Karpas-422 (cell line): ENCODE data around the gene COL4A2. TPM values are rescaled to one million over a fixed set of nuclear protein-coding genes. Genes with fewer than 3 reads are reported as not detected.
A peak's percentile ranks its signal among the peaks of the same experiment; 100 is the strongest.

Experiments
- DNase-seq: peaks from one replicate; pipeline ENCODE4 v3.0.0-alpha.2; 2015
- H2AFZ ChIP-seq: fragments of 200-600 bp; sonication (generic); 2 replicates; pipeline ENCODE4 v1.6.1; 2014; ENCODE audit warnings: antibody characterized with exemption, low read length, mixed read lengths
- H3K27ac ChIP-seq: fragments of 200-600 bp; sonication (generic); 2 replicates; pipeline ENCODE4 v1.5.1; 2014; ENCODE audit warnings: mild to moderate bottlenecking, low read length, moderate library complexity
- H3K27me3 ChIP-seq: fragments of 200-600 bp; sonication (generic); 2 replicates; pipeline ENCODE4 v1.6.1; 2014; ENCODE audit warnings: low read length, mixed read lengths
- H3K36me3 ChIP-seq: fragments of 200-600 bp; sonication (generic); 2 replicates; pipeline ENCODE4 v1.6.1; 2014; ENCODE audit warnings: low read length, mixed read lengths; ENCODE audit not compliant: insufficient read depth
- H3K4me1 ChIP-seq: fragments of 200-600 bp; sonication (generic); 2 replicates; pipeline ENCODE4 v1.6.1; 2014; ENCODE audit warnings: mild to moderate bottlenecking, low read length, mixed read lengths
- H3K4me2 ChIP-seq: fragments of 200-600 bp; sonication (generic); 2 replicates; pipeline ENCODE4 v1.6.1; 2014; ENCODE audit warnings: low read length, low read depth, mild to moderate bottlenecking; ENCODE audit not compliant: poor library complexity, severe bottlenecking
- H3K4me3 ChIP-seq: fragments of 200-600 bp; sonication (generic); 2 replicates; pipeline ENCODE4 v1.5.1; 2014; ENCODE audit warnings: mild to moderate bottlenecking, antibody characterized with exemption, low read length, mixed read lengths
- H3K79me2 ChIP-seq: fragments of 200-600 bp; sonication (generic); 2 replicates; pipeline ENCODE4 v1.6.1; 2014; ENCODE audit warnings: mild to moderate bottlenecking, low read length, mixed read lengths
- H3K9ac ChIP-seq: fragments of 200-600 bp; sonication (generic); 2 replicates; pipeline ENCODE4 v1.6.0; 2014; ENCODE audit warnings: low read length
- H3K9me2 ChIP-seq: fragments of 200-600 bp; sonication (generic), shearing (Covaris generic); replicated peaks from 2 replicates; pipeline ENCODE4 v1.6.0; 2014; ENCODE audit warnings: mild to moderate bottlenecking, low read length, moderate library complexity; ENCODE audit not compliant: insufficient read depth
- H3K9me3 ChIP-seq: fragments of 300-700, 200-600 bp; sonication (generic); 2 replicates; pipeline ENCODE4 v1.6.1; 2014; ENCODE audit warnings: low read length, mixed read lengths
- H4K20me1 ChIP-seq: fragments of 200-600 bp; sonication (generic); 2 replicates; pipeline ENCODE4 v1.6.1; 2014; ENCODE audit warnings: mild to moderate bottlenecking, antibody characterized with exemption, low read length, low read depth; ENCODE audit not compliant: insufficient read depth
- total RNA-seq: library from RNA; depleted of rRNA; stranded (reverse); fragments of >200 nt; shearing (Covaris generic); gene quantifications from 2 replicates; pipeline ENCODE4 v1.2.3, GENCODE V29; 2014; ENCODE audit warnings: low replicate concordance

The COL4A2 gene
- total RNA-seq, 1 experiment from 2014 or later, result not detected

DNA sequence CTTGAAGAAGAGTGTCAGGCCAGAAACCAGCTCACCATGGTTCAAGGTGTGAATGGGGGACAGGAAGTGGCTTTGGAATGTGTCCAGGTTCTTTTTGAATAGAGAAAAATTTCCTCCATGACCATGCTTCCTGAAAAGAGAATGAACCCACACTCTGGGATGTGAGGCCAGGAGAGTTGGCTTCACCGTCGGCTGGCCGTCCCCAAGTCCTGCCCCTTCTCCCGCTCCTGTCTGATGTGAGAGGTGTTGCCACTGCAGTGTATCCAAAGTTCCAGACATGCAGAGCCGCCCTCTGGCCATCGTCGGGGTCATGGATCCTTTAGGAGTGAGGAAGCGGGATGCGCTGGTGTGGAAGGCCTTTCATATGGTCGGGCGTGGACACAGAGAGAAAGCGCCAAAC, 101.2 kb downstream of the COL4A2 start:
- Histone ChIP-seq H3K9ac (no peak overlapping the region), H3K9me2 (no peaks in the 10 kb centered on the region), H4K20me1 (no peaks in the 10 kb centered on the region)

DNA sequence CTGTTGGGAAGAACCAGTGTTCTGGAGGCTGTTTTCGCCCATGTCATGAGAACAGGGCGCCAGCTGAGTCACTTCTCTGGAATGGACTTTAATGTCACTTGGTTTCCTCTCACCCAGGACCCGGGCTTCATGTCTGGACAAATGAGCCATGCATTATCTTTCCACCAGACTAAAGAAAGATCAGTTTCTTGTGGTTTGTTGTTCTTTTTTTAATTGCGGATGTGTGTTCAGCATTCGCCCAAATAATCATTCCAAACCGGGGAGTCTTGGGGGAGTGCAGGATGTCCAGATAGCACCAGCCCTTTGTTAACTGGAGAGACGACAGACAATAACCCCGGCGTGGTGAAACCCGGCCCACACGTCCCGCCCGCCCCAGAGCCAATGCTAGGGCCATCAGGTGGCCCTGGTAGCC, 102.5 kb downstream of the COL4A2 start:
- Histone ChIP-seq H4K20me1 (no peaks in the 10 kb centered on the region), H3K9me2 (no peaks in the 10 kb centered on the region), H3K4me1 (no peaks in the 10 kb centered on the region), H3K27me3 (no peaks in the 10 kb centered on the region), H2AFZ (no peak overlapping the region), H3K4me2 (no peak overlapping the region), H3K27ac (no peak overlapping the region), H3K9me3 (no peaks in the 10 kb centered on the region), H3K4me3 (no peak overlapping the region), H3K36me3 (no peaks in the 10 kb centered on the region), H3K9ac (no peak overlapping the region), H3K79me2 (no peaks in the 10 kb centered on the region)
- DNase-seq, result no peak

More for the DNA sequence above, 101.2 kb downstream of the COL4A2 start:
- no peaks in the 10 kb centered on the region for H3K79me2 ChIP-seq
- H3K4me3 ChIP-seq, result no peak overlapping the region
- H3K27ac ChIP-seq, result no peak overlapping the region
- no peaks in the 10 kb centered on the region for H3K9me3 ChIP-seq
- no peak for DNase-seq
- H3K4me2 ChIP-seq, result no peak overlapping the region
- no peaks in the 10 kb centered on the region for H3K36me3 ChIP-seq
- no peaks in the 10 kb centered on the region for H3K4me1 ChIP-seq
- H3K27me3 ChIP-seq, result no peaks in the 10 kb centered on the region
- no peak overlapping the region for H2AFZ ChIP-seq

DNA sequence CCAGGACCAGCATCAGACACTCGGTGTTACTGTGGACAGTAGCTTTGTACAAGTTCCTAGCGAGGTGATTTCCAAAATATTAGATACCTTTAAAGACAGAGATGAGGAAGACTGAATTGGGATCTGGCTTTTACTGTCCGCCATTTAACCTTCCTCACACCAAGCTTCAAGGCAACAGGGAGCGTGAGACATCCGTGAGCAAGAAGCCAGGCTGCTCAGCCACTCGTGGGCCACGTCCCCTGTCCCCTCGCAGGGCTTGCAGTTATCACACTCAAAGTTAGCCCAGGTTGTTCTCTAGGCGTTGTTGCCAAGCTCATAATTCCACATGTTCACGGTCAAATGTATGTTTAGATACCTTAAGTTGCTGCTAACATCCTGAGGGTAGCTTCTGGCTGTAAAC, 102.9 kb downstream of the COL4A2 start:
- DNase-seq, result no peak
- H2AFZ ChIP-seq, result no peak overlapping the region
- H4K20me1 ChIP-seq, result no peaks in the 10 kb centered on the region
- H3K4me1 ChIP-seq, result no peaks in the 10 kb centered on the region
- no peaks in the 10 kb centered on the region for H3K36me3 ChIP-seq
- no peak overlapping the region for H3K27ac ChIP-seq
- H3K9me2 ChIP-seq, result no peaks in the 10 kb centered on the region
- H3K4me3 ChIP-seq, result no peak overlapping the region
- no peaks in the 10 kb centered on the region for H3K27me3 ChIP-seq
- no peak overlapping the region for H3K4me2 ChIP-seq
- no peaks in the 10 kb centered on the region for H3K79me2 ChIP-seq
- H3K9me3 ChIP-seq, result no peaks in the 10 kb centered on the region
- H3K9ac ChIP-seq, result no peak overlapping the region

DNA sequence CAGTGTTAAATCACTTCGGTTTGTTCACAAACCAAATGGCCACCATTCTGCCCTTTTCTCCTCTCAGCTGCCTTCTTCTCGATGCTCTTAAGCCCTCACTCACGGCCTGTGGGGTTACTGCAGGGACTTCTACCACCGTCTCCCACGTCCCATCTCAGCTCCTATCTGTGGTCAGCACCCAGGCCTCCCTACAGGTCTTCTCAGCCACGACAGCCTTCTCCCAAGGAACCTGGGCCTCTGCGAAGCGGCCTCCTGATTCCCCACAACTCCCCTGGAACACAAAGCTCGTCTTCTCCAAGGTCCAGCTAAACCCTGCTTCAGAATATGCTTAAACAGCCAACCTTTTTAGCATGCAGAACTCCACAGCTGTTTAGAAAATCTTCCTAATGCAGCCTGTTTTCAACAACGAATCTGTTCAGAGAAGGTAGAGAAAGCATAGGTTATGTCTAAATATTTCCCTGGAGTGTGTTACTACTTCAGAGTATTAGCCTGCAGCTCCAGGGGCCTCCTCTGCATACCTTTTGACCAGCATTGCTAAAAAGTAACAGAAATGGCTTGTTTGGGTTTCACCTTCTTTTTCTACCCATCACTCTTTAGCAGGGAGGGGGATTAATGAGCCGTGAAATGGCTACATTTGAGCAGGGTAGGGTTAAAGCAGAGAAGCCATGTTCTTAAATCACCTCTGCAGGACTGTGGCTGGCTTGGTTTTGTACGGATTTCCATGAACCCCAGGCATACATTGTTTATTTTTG, 104.0 kb downstream of the COL4A2 start:
- Histone ChIP-seq H3K4me2 (no peak overlapping the region), H3K79me2 (no peaks in the 10 kb centered on the region), H3K9ac (no peak overlapping the region), H2AFZ (no peak overlapping the region; the same call in 1 of the 2 replicates), H3K27me3 (no peaks in the 10 kb centered on the region), H3K36me3 (no peaks in the 10 kb centered on the region), H3K4me3 (no peak overlapping the region), H3K9me2 (no peaks in the 10 kb centered on the region), H3K9me3 (no peaks in the 10 kb centered on the region), H3K4me1 (no peaks in the 10 kb centered on the region), H3K27ac (no peak overlapping the region), H4K20me1 (no peaks in the 10 kb centered on the region)
- no peak for DNase-seq

DNA sequence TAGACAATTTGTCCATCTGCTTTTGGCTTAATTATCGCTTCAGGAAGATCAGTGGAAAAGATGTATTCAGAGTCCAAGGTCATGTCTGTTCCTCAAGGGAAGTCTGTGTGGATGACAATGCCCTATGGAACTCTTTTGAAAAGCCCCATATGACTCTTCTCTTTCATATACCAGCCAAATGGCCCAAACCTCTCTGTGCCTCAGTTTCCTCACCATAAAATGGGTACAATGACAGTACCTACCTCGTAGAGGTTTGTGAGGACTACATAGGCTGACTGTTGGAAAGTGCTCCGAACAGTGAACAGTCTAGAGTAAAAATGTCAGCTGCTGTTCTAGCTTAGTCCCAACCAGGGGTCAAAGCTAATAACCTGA, 104.6 kb downstream of the COL4A2 start:
- H2AFZ ChIP-seq, result no peak overlapping the region
- no peak overlapping the region for H3K4me3 ChIP-seq
- no peaks in the 10 kb centered on the region for H3K4me1 ChIP-seq
- H3K9ac ChIP-seq, result no peak overlapping the region
- H3K4me2 ChIP-seq, result no peak overlapping the region
- no peaks in the 10 kb centered on the region for H3K9me3 ChIP-seq
- no peaks in the 10 kb centered on the region for H3K79me2 ChIP-seq
- DNase-seq, result no peak
- H3K36me3 ChIP-seq, result no peaks in the 10 kb centered on the region
- no peak overlapping the region for H3K27ac ChIP-seq
- no peaks in the 10 kb centered on the region for H4K20me1 ChIP-seq
- no peaks in the 10 kb centered on the region for H3K27me3 ChIP-seq
- H3K9me2 ChIP-seq, result no peaks in the 10 kb centered on the region

DNA sequence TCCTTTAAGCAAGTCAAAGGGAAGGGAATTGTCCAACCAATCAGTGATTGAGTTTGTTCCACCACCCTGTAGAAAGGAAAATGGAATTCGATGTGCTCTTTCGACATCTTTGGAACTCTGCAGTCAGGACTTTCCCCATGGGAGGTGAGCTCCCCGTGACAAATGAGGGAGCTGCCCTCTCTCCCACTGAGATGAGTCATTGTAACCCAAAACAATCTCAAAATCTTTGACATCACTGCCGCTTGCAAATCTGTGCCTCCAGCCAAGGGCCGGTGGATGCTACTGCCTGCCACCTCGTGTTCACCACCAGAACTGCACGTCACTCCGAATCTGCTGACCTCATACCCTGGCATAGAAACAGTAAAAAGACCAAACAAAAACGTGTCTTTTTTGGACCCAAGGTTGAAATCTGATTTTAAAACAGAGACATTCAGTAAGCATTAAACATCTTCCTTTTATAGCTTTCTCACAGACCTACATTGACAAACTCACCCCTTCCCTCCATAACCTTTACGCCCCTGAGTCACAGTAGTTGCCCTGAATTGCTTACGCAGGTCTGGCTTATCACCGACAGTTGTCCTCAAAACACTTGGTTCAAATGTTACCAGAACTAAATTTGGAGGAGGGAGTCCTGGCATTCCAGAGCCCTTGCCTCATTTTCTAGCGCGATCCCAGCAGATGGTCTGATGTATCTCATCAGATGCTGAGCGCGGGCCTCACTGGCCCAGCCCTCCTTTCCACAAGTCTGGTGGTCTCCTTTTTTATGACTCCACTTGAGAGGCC, 105.2 kb downstream of the COL4A2 start:
- H3K9me3 ChIP-seq, result no peaks in the 10 kb centered on the region
- H4K20me1 ChIP-seq, result no peaks in the 10 kb centered on the region
- no peak overlapping the region for H3K4me3 ChIP-seq
- H3K27ac ChIP-seq, result no peak overlapping the region
- H3K36me3 ChIP-seq, result no peaks in the 10 kb centered on the region
- DNase-seq, result peak; percentile 82
- H3K4me1 ChIP-seq, result no peaks in the 10 kb centered on the region
- H3K27me3 ChIP-seq, result no peaks in the 10 kb centered on the region
- H2AFZ ChIP-seq, result no peak overlapping the region
- no peak overlapping the region for H3K9ac ChIP-seq
- no peak overlapping the region for H3K4me2 ChIP-seq
- no peaks in the 10 kb centered on the region for H3K79me2 ChIP-seq
- no peaks in the 10 kb centered on the region for H3K9me2 ChIP-seq

DNA sequence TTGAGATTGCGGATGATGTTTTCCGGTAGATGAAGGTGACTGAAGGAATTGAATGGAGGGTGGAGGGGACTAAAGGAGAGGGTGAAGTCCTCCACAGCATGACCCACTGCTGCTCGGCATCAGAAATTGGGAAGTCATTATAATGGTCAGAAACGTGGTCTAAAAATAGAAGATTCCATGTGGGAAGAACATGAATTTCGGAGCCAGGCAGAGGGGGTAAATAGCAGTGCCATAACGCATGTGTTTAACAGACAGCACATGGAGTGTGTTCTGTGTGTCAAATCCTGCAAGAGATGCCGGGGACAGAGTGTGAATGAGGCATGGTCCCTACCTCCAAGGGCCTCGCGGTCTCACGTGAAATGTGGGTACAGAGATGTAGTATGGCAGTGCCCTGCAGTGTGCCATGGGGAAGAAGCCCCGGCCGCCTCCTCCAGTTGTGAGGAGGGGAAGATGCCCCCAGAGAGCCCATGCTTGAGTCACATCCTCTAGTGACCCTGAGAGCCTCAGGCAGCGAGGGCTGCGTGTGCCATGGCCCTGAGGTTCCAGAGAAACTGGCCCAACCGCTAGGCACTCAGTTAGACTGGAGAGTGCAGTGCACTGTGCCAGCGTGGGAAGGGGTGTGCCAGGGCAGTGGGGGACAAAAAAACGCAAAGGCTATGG, 106.1 kb downstream of the COL4A2 start:
- Histone ChIP-seq H3K79me2 (no peaks in the 10 kb centered on the region), H3K27me3 (no peaks in the 10 kb centered on the region), H3K4me1 (no peaks in the 10 kb centered on the region), H3K4me2 (no peak overlapping the region), H3K27ac (no peak overlapping the region), H3K36me3 (no peaks in the 10 kb centered on the region), H2AFZ (no peak overlapping the region), H4K20me1 (no peaks in the 10 kb centered on the region), H3K9me2 (no peaks in the 10 kb centered on the region), H3K4me3 (no peak overlapping the region), H3K9me3 (no peaks in the 10 kb centered on the region), H3K9ac (no peak overlapping the region)
- DNase-seq, result no peak

DNA sequence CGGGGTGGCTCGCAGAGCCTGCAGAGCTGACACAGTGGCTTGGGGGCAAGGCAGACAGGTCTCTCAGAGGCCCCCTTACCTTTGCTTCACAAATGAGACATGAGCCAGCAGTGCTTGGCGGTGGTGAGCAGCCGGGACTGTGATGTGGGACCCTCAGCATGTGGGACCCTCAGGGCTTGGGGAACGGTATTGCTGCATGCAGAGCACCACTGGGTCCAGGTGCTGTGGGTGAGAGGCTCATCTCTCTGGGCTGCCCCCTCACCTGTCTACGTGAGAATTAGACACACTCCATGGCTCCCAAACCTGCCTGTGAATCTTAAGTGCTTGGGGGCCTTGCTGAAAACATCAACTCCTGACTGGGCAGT, 106.6 kb downstream of the COL4A2 start:
- Histone ChIP-seq H3K27ac (no peak overlapping the region), H4K20me1 (no peaks in the 10 kb centered on the region), H3K4me3 (no peak overlapping the region), H3K4me2 (no peak overlapping the region), H3K9me3 (no peaks in the 10 kb centered on the region), H3K9me2 (no peaks in the 10 kb centered on the region), H3K36me3 (no peaks in the 10 kb centered on the region), H3K27me3 (no peaks in the 10 kb centered on the region), H3K79me2 (no peaks in the 10 kb centered on the region), H2AFZ (no peak overlapping the region), H3K4me1 (no peaks in the 10 kb centered on the region), H3K9ac (no peak overlapping the region)
- no peak for DNase-seq
